ENCODE results near the gene LDB2.

LDB2 gene

GRCh38 chr4:16843831-16844508 is 54.5 kb downstream of the LDB2 start:
- DNase-seq (ENCODE audit: low read depth in 2 of 2), result no peak

GRCh38 chr4:16838226-16838875 is 60.1 kb downstream of the LDB2 start:
- DNase-seq (ENCODE audit: low read depth in 2 of 2), result no peak

- no peak for DNase-seq (ENCODE audit: low read depth in 2 of 2)
Observed at GRCh38 chr4:16837475-16837874, 61.0 kb downstream of the LDB2 start.

GRCh38 chr4:16836324-16836723 is 62.1 kb downstream of the LDB2 start:
- no peak for DNase-seq (ENCODE audit: low read depth in 2 of 2)

- no peak for DNase-seq (ENCODE audit: low read depth in 2 of 2)
Observed at GRCh38 chr4:16835597-16836247, 62.7 kb downstream of the LDB2 start.

GRCh38 chr4:16834814-16835213 is 63.6 kb downstream of the LDB2 start:
- no peak for DNase-seq (ENCODE audit: low read depth in 2 of 2)

- DNase-seq (ENCODE audit: low read depth in 2 of 2), result no peak
Observed at GRCh38 chr4:16833722-16834121, 64.7 kb downstream of the LDB2 start.

- DNase-seq (ENCODE audit: low read depth in 2 of 2), result no peak
Observed at GRCh38 chr4:16830081-16830480, 68.4 kb downstream of the LDB2 start.

GRCh38 chr4:16827794-16828724 is 70.4 kb downstream of the LDB2 start:
- no peak for DNase-seq (ENCODE audit: low read depth in 2 of 2)

- DNase-seq (ENCODE audit: low read depth in 2 of 2), result no peak
Observed at GRCh38 chr4:16827045-16827444, 71.4 kb downstream of the LDB2 start.

GRCh38 chr4:16826406-16826910 is 72.0 kb downstream of the LDB2 start:
- DNase-seq (ENCODE audit: low read depth in 2 of 2), result no peak

- no peak for DNase-seq (ENCODE audit: low read depth in 2 of 2)
Observed at GRCh38 chr4:16824278-16824806, 74.1 kb downstream of the LDB2 start.

GRCh38 chr4:16820329-16820728 is 78.1 kb downstream of the LDB2 start:
- DNase-seq (ENCODE audit: low read depth in 2 of 2), result no peak

GRCh38 chr4:16819652-16820051 is 78.8 kb downstream of the LDB2 start:
- no peak for DNase-seq (ENCODE audit: low read depth in 2 of 2)

GRCh38 chr4:16818005-16818404 is 80.4 kb downstream of the LDB2 start:
- no peak for DNase-seq (ENCODE audit: low read depth in 2 of 2)

GRCh38 chr4:16817286-16817685 is 81.2 kb downstream of the LDB2 start:
- no peak for DNase-seq (ENCODE audit: low read depth in 2 of 2)

GRCh38 chr4:16814361-16814760 is 84.1 kb downstream of the LDB2 start:
- no peak for DNase-seq (ENCODE audit: low read depth in 2 of 2)

GRCh38 chr4:16812041-16812440 is 86.4 kb downstream of the LDB2 start:
- DNase-seq (ENCODE audit: low read depth in 2 of 2), result no peak

GRCh38 chr4:16809943-16810342 is 88.5 kb downstream of the LDB2 start:
- DNase-seq (ENCODE audit: low read depth in 2 of 2), result no peak

GRCh38 chr4:16809064-16809463 is 89.4 kb downstream of the LDB2 start:
- no peak for DNase-seq (ENCODE audit: low read depth in 2 of 2)

- no peak for DNase-seq (ENCODE audit: low read depth in 2 of 2)
Observed at GRCh38 chr4:16807355-16807754, 91.1 kb downstream of the LDB2 start.

GRCh38 chr4:16804581-16804980 is 93.9 kb downstream of the LDB2 start:
- no peak for DNase-seq (ENCODE audit: low read depth in 2 of 2)

All from stimulated activated CD4-positive, alpha-beta T cell treated with anti-CD3 and anti-CD28 coated beads, Interleukin-4, amount 100 ng/mL, for 48 hours (primary cell).